Activated T-helper 2 cell treated with anti-CD3 and anti-CD28 coated beads, Interferon-gamma antibody, Interleukin-2, Interleukin-4, amounts not matched to agents 10 μg/mL and 5 μg/mL and 100 μg/mL, durations not matched to agents 14 hours and 24 hours and 36 hours (primary cell): ENCODE data around the gene PTPRD. TPM values are rescaled to one million over a fixed set of nuclear protein-coding genes. Genes with fewer than 3 reads are reported as not detected.
"Not testable (repeated sequence)": the region's sequence is repeated elsewhere in the genome, so short reads cannot be mapped to it uniquely, and the experiment has no call there.

ENCODE experiments used
- DNase-seq: peaks from one replicate; pipeline ENCODE4 v3.0.0; 2021; ENCODE audit warnings: low spot score
- H3K27ac Mint-ChIP-seq: one replicate; pipeline ENCODE4 v1.8.0; 2021; ENCODE audit warnings: mixed read lengths
- H3K27me3 Mint-ChIP-seq: one replicate; pipeline ENCODE4 v1.8.0; 2021; ENCODE audit warnings: low read depth, mixed read lengths
- H3K36me3 Mint-ChIP-seq: one replicate; pipeline ENCODE4 v1.8.0; 2021; ENCODE audit warnings: low read depth, mixed read lengths
- H3K4me1 Mint-ChIP-seq: one replicate; pipeline ENCODE4 v1.8.0; 2021; ENCODE audit warnings: low read depth, mixed read lengths
- H3K4me3 Mint-ChIP-seq: one replicate; pipeline ENCODE4 v1.8.0; 2021; ENCODE audit warnings: low read depth, mild to moderate bottlenecking, moderate library complexity, mixed read lengths
- H3K9me3 Mint-ChIP-seq: one replicate; pipeline ENCODE4 v1.8.0; 2021; ENCODE audit warnings: mixed read lengths
- intact Hi-C: fragments of 100-400 bp; cut with micrococcal nuclease; formaldehyde crosslinking; loops from one replicate; pipeline ENCODE4 v1.15.1; 2023
- total RNA-seq: library from RNA; stranded (reverse); gene quantifications from 2 replicates; pipeline ENCODE4 v1.2.3, GENCODE V29; 2022

PTPRD gene
- total RNA-seq, 1 donor from 2014 or later: 1.5 TPM

DNA sequence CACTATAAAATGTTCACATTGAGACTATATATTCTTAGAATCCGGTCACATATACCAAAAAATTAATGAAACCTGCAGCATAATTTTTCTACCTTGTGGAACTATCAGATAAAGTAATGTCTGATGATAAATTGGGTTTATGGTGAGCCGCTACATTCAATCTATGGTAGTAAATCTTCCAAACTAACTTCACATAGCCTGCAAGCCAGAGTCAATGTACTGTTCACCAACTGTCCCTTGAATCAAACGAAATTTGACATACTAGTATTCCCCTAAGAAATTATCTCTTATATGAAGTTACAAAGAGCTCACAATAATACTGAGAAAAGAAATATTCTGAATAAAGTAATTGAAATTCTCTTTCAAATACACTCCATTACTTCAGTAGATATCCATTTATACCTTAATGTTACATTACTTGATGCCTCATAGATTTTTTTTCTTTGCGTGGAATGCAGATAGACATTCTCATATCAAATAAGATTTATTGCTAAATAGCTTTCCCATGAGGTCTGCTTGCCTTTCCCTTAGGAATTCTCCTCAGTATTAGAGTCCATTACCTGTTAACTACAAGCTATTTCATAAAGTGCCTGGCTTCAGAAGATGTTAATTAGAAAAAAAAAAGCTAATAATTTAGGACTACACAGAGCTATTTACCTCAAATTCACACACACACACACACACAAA, 169.5 kb downstream of the PTPRD start:
- no peaks in the 10 kb centered on the region for H3K4me1 Mint-ChIP-seq
- H3K36me3 Mint-ChIP-seq: no peaks in the 10 kb centered on the region
- no peak overlapping the region for H3K4me3 Mint-ChIP-seq
- no peaks in the 10 kb centered on the region for H3K27me3 Mint-ChIP-seq
- DNase-seq: no peak
- intact Hi-C loops: no loop called here
- H3K9me3 Mint-ChIP-seq: peaks cover 59% of the 10 kb centered on the region
- no peak overlapping the region for H3K27ac Mint-ChIP-seq

DNA sequence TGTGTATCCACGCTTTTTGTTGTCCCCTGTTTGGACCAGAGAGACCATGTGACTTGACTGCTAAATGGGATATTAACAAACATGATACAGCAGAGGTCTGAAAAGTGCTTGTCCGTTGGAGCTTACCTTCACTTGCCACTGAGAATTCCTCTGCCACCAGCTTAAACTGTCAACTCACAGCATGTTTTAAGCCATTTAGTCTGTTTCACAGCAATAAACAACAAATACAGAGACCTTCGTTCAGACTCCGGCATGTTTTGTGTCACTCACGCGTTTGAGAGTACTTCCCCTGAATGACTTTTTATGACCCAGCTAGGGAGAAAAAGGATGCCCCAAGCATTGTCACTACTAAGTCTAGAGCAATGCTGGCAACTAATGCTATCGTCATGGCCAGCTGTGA, 173.8 kb downstream of the PTPRD start:
- Mint-ChIP-seq H3K27ac (no peak overlapping the region), H3K27me3 (no peaks in the 10 kb centered on the region), H3K4me1 (no peaks in the 10 kb centered on the region), H3K4me3 (no peak overlapping the region), H3K36me3 (no peaks in the 10 kb centered on the region), H3K9me3 (peaks cover 32% of the 10 kb centered on the region)
- intact Hi-C loops: no loop called here
- DNase-seq: no peak

DNA sequence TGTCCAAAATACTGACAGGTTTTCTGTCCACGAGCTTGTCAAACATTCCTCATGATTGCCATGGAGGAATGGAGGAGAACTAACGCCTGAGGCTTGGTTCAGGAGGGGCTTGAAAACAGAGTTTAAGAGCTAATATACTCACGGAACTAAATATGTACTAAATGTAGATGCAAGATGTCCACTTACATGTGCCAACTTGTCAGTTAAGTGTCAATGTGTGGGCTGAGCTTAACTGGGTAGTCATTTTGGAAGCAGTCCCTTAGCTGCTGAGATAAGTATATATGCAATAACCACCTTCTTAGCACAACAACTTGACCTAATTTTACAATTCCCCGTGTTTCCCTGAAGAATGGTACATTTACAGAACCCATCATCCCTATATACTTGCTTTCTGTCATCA, 176.0 kb downstream of the PTPRD start:
- DNase-seq: no peak
- H3K4me3 Mint-ChIP-seq: no peak overlapping the region
- no peaks in the 10 kb centered on the region for H3K36me3 Mint-ChIP-seq
- H3K27ac Mint-ChIP-seq: no peak overlapping the region
- H3K27me3 Mint-ChIP-seq: no peaks in the 10 kb centered on the region
- intact Hi-C loops: no loop called here
- H3K4me1 Mint-ChIP-seq: no peaks in the 10 kb centered on the region
- peaks cover 24% of the 10 kb centered on the region for H3K9me3 Mint-ChIP-seq

DNA sequence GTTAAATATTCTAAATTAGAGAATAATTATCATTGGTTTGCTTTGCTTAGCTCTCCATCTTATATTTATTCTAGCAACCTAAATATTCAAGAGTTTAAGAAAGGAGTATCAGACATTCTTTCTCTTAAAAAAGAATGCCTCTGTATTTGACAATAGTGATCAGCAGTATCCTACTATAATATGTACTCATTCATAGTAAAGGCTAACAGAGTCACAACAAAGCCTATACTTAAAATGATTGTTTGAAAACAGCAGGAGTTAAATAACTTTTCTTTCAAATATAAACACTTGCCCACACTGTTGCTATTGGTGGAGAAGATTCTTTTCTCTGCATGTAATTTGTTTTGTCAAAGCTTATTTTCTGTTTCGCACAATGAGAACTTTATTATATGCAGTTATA, 178.4 kb downstream of the PTPRD start:
- H3K4me1 Mint-ChIP-seq: no peaks in the 10 kb centered on the region
- no peak overlapping the region for H3K27ac Mint-ChIP-seq
- H3K27me3 Mint-ChIP-seq: no peaks in the 10 kb centered on the region
- H3K36me3 Mint-ChIP-seq: no peaks in the 10 kb centered on the region
- DNase-seq: no peak
- intact Hi-C loops: no loop called here
- no peak overlapping the region for H3K4me3 Mint-ChIP-seq
- H3K9me3 Mint-ChIP-seq: peaks cover 11% of the 10 kb centered on the region

DNA sequence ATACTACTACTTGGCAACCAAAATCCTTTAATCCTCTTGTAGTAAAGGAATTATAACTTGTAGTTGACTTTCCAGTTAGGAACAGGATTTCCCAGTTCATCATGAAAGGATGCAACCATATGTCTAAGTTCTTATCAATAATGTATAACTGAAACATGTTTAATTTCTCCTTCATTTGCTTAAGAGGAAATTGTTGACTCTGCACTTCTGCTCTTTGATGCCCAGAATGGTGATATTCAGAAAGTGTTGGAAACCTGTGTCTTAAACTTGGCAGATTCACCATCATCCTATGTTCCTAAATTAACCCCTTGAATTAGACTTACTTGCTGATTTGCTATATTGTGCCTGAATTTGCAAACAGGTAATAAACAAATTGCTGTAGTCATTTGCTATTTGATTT, 201.5 kb downstream of the PTPRD start:
- Mint-ChIP-seq H3K36me3 (no peaks in the 10 kb centered on the region), H3K27ac (no peak overlapping the region), H3K9me3 (peaks cover 41% of the 10 kb centered on the region), H3K27me3 (no peaks in the 10 kb centered on the region), H3K4me1 (no peaks in the 10 kb centered on the region), H3K4me3 (no peak overlapping the region)
- no peak for DNase-seq
- intact Hi-C loops: no loop called here

DNA sequence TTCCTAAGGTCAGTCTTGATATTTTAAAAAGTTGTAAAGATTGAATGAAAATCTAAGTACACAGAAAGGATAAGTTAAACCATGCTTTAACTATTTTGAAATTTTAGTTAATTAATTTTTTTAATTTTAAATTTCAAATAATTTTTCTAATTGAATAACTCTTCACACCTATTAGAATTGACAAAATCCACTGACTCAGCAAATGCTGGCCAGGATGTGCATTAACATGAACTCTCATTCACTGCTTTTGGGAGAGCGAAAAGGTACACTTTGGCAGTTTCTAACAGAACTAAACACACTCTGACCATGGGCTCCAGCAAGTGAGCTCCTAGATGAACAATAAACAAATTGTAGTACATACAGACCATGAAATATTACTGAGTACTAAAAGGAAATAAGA, 209.5 kb downstream of the PTPRD start:
- Mint-ChIP-seq H3K4me1 (no peaks in the 10 kb centered on the region), H3K27me3 (no peaks in the 10 kb centered on the region), H3K9me3 (peaks cover 19% of the 10 kb centered on the region), H3K4me3 (no peak overlapping the region), H3K36me3 (no peaks in the 10 kb centered on the region), H3K27ac (no peak overlapping the region)
- no peak for DNase-seq
- intact Hi-C loops: no loop called here

DNA sequence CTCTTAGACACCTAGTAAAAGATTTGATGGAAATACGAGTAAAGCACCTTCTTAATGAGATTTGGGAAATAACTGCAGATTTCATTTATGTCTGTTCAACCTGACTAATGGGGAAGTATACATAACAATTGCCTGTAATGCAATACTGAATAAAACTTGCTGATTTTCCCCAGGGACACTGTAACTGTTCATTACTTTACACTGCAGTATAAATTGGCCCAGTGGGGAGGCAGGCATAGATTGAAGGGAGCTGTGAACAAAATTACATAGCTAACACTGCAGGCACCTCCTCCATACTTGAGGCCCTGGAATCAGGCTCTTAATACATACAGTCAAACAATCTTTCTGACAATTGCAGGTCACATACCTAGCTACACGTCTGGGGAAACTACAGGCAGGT, 216.2 kb downstream of the PTPRD start:
- Mint-ChIP-seq H3K4me3 (no peak overlapping the region), H3K27ac (no peak overlapping the region), H3K36me3 (no peaks in the 10 kb centered on the region), H3K9me3 (peaks cover 14% of the 10 kb centered on the region), H3K27me3 (no peaks in the 10 kb centered on the region), H3K4me1 (no peaks in the 10 kb centered on the region)
- intact Hi-C loops: no loop called here
- DNase-seq: no peak

DNA sequence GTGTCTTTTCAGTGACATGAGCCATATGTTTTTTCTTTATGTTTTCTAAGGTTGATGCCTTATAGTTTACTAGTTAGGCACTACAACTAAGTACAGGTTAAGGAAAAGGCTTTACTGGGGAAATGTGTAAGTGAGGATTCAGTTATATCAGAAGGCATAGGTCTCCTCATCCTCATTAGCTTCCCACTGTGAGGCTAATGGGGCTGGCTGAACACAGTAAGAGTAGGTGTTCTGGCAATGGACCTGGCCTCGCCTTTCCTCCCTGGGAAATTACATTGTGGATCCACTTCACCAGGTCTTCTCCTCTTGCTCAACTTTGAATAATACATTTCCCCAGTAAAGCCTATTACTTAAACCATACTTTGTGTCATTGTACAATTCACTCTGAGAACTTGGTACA, 225.5 kb downstream of the PTPRD start:
- no peak overlapping the region for H3K27ac Mint-ChIP-seq
- H3K36me3 Mint-ChIP-seq: no peaks in the 10 kb centered on the region
- peaks cover 28% of the 10 kb centered on the region for H3K9me3 Mint-ChIP-seq
- DNase-seq: no peak
- H3K27me3 Mint-ChIP-seq: no peaks in the 10 kb centered on the region
- H3K4me3 Mint-ChIP-seq: no peak overlapping the region
- H3K4me1 Mint-ChIP-seq: no peaks in the 10 kb centered on the region
- intact Hi-C loops: no loop called here

DNA sequence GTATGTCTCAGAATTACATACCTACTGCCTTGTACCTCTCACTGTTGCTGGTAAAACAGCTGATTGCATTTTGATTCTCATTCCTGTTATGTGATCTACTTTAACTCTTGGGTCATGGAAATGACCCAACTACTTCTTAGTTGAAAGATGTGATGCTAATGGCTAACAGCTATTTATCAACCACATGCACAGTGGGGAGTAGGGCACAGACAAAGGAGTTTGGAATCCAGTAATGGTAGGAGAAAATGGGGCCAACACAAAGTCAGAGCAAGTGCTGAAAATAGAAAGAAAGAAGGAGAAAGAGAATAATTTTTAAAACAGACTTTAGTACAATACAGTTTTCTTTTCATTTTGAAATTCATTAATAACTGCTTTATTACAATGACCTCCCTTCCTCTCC, 241.0 kb downstream of the PTPRD start:
- no peak for DNase-seq
- intact Hi-C loops: no loop called here
- H3K36me3 Mint-ChIP-seq: no peaks in the 10 kb centered on the region
- no peak overlapping the region for H3K4me3 Mint-ChIP-seq
- peaks cover 4% of the 10 kb centered on the region for H3K9me3 Mint-ChIP-seq
- no peaks in the 10 kb centered on the region for H3K27me3 Mint-ChIP-seq
- no peak overlapping the region for H3K27ac Mint-ChIP-seq
- no peaks in the 10 kb centered on the region for H3K4me1 Mint-ChIP-seq

DNA sequence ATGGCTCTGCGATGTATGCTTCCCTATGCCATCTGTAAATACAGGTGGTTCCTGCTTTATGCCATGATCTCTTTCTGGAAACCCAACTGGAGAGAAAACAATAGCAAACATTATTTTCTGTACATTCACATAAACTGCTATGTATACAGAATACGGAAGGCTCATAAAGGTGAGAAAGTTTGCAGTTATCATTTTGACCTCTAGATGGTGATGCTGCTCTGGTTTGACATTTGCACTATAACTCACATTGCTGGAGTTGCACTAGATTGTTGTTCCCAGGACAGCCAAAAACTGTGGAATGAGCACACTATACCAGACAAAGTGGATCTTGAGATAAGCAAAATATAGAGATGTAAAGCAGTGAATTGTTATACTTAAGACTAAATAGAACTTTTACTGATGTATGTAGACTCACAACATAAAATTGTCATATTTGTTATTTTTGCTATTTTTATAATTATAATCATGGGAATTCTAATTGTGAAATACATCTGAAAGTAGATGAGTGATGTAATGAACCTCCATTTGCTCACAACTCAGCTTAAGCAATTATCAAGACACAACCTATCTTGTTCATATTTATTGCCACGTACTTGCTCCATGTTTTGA, 246.5 kb downstream of the PTPRD start:
- peaks cover 5% of the 10 kb centered on the region for H3K9me3 Mint-ChIP-seq
- no peak overlapping the region for H3K4me3 Mint-ChIP-seq
- DNase-seq: no peak
- no peaks in the 10 kb centered on the region for H3K4me1 Mint-ChIP-seq
- H3K27me3 Mint-ChIP-seq: no peaks in the 10 kb centered on the region
- intact Hi-C loops: no loop called here
- H3K36me3 Mint-ChIP-seq: no peaks in the 10 kb centered on the region
- no peak overlapping the region for H3K27ac Mint-ChIP-seq

DNA sequence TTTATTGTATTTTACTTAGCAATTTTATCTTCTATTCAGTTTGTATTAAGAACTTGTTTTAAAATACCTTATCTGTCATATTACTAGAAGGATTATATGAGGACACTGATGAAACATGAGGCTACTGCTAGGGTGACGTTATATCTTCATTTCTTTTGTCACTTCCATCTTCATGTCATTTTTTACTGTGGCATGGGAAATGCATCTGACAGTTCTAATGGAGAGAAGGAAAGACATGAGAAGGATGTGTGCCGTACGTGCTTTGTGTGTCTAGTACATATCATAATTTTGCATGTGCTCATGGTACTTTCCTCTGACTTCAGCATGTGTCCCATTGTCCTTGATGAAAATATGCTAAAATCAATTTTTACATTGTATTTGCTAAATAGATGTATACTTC, 258.2 kb downstream of the PTPRD start:
- no peaks in the 10 kb centered on the region for H3K27me3 Mint-ChIP-seq
- no peaks in the 10 kb centered on the region for H3K4me1 Mint-ChIP-seq
- no peak for DNase-seq
- H3K27ac Mint-ChIP-seq: no peak overlapping the region
- intact Hi-C loops: no loop called here
- H3K9me3 Mint-ChIP-seq: peaks cover 16% of the 10 kb centered on the region
- no peak overlapping the region for H3K4me3 Mint-ChIP-seq
- no peaks in the 10 kb centered on the region for H3K36me3 Mint-ChIP-seq

DNA sequence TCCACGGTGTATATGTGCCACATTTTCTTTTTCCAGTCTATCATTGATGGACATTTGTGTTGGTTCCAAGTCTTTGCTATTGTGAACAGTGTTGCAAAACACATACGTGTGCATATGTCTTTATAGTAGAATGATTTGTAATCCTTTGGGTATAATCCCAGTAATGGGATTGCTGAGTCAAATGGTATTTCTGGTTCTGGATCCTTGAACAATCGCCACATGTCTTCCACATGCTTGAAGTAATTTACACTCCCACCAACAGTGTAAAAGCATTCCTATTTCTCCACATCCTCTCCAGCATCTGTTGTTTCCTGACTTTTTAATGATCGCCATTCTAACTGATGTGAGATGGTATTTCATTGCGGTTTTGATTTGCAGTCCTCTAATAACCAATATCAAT, 267.2 kb downstream of the PTPRD start:
- H3K9me3 Mint-ChIP-seq: peaks cover 31% of the 10 kb centered on the region
- H3K27ac Mint-ChIP-seq, H3K36me3 Mint-ChIP-seq, H3K4me3 Mint-ChIP-seq, intact Hi-C loops, H3K27me3 Mint-ChIP-seq, H3K4me1 Mint-ChIP-seq, DNase-seq: not testable (repeated sequence)

DNA sequence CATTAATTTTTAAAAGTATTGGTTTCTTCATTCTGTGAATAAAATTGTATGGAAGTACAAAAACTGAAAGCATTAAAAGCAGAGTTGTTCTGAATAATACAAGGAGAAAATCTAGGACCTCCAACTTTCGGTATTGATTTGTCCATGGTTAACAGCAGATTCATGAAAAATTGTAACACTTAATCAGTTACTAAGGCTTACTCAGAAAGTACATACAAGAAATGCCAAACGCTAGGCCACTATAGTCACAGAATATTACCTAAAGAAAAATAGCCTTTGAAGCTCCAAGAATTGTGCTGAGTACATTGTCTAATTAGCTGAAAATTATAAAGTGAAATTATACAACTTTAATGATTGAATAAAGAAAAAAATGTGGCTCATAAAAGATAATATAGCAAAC, 271.7 kb downstream of the PTPRD start:
- H3K27ac Mint-ChIP-seq: no peak overlapping the region
- intact Hi-C loops: no loop called here
- no peak for DNase-seq
- peaks cover 29% of the 10 kb centered on the region for H3K9me3 Mint-ChIP-seq
- H3K4me1 Mint-ChIP-seq: no peaks in the 10 kb centered on the region
- no peaks in the 10 kb centered on the region for H3K36me3 Mint-ChIP-seq
- H3K4me3 Mint-ChIP-seq: no peak overlapping the region
- H3K27me3 Mint-ChIP-seq: no peaks in the 10 kb centered on the region

DNA sequence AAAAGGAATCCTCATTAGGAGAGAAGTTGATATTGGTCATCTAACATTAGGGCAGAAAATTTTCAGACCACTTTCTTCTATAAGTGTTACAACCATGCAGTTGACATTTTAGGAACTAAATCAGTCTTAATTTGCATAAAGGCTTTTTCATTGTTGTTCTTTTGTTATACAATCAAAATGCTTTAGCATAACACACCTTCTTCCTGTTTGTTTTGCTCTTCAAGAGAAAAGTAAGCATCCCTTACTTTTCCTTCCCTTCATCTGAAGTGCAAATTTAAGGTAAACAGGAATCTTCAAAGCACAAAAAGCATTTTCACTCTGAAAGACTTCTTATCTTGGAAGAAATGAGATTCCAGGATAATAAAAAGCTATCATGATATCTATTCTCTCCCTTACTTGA, 273.6 kb downstream of the PTPRD start:
- H3K36me3 Mint-ChIP-seq: no peaks in the 10 kb centered on the region
- H3K4me1 Mint-ChIP-seq: no peaks in the 10 kb centered on the region
- no peak overlapping the region for H3K4me3 Mint-ChIP-seq
- no peak for DNase-seq
- H3K27ac Mint-ChIP-seq: no peak overlapping the region
- no peaks in the 10 kb centered on the region for H3K27me3 Mint-ChIP-seq
- H3K9me3 Mint-ChIP-seq: peaks cover 33% of the 10 kb centered on the region
- intact Hi-C loops: no loop called here
